Astrocyte (in vitro differentiated cells and primary cell): ENCODE data around the gene LCK. TPM values are rescaled to one million over a fixed set of nuclear protein-coding genes. Genes with fewer than 3 reads are reported as not detected.

Experiments used
- DNase-seq: peaks from one replicate; pipeline ENCODE4 v3.0.0-alpha.2; 2010; ENCODE audit warnings: low read depth
- FAIRE-seq: peaks from 2 replicates; lab custom pipeline; 2011; peaks lifted over from hg19 to GRCh38; lab: Jason Lieb, UNC
- H2AFZ ChIP-seq: 2 replicates; pipeline ENCODE4 v1.6.0; 2012; ENCODE audit warnings: low read depth, low read length, inconsistent platforms
- H3K27ac ChIP-seq: 2 replicates; pipeline ENCODE4 v1.5.1; 2011; ENCODE audit warnings: low read depth, low read length, inconsistent platforms
- H3K27me3 ChIP-seq: 2 replicates; pipeline ENCODE4 v1.6.0; 2011; ENCODE audit warnings: low read length, inconsistent platforms; ENCODE audit not compliant: insufficient read depth
- H3K36me3 ChIP-seq: 2 replicates; pipeline ENCODE4 v1.5.1; 2011; ENCODE audit warnings: low read length, inconsistent platforms; ENCODE audit not compliant: insufficient read depth
- H3K4me1 ChIP-seq: 2 replicates; pipeline ENCODE4 v1.5.1; 2011; ENCODE audit warnings: low read length, inconsistent platforms; ENCODE audit not compliant: insufficient read depth
- H3K4me2 ChIP-seq: 2 replicates; pipeline ENCODE4 v1.6.0; 2012; ENCODE audit warnings: low read length, inconsistent platforms
- H3K4me3 ChIP-seq: 2 replicates; pipeline ENCODE4 v1.5.1; 2011; ENCODE audit warnings: low read depth, mild to moderate bottlenecking, low read length, inconsistent platforms; ENCODE audit not compliant: insufficient read depth
- H3K79me2 ChIP-seq: 2 replicates; pipeline ENCODE4 v1.6.0; 2012; ENCODE audit warnings: mild to moderate bottlenecking, low read length, inconsistent platforms; ENCODE audit not compliant: insufficient read depth
- H3K9ac ChIP-seq: 2 replicates; pipeline ENCODE4 v1.6.0; 2012; ENCODE audit warnings: mild to moderate bottlenecking, low read length, inconsistent platforms
- H3K9me3 ChIP-seq: 2 replicates; pipeline ENCODE4 v1.5.1; 2012; ENCODE audit warnings: low read depth, mild to moderate bottlenecking, low read length, inconsistent platforms; ENCODE audit not compliant: insufficient read depth
- H4K20me1 ChIP-seq: 2 replicates; pipeline ENCODE4 v1.6.0; 2012; ENCODE audit warnings: low read length, inconsistent platforms; ENCODE audit not compliant: insufficient read depth
- H3K27ac Mint-ChIP-seq: one replicate; pipeline ENCODE4 v1.8.0; 2021; ENCODE audit warnings: mild to moderate bottlenecking, mixed read lengths; ENCODE audit not compliant: unreplicated experiment
- H3K27me3 Mint-ChIP-seq: one replicate; pipeline ENCODE4 v1.8.0; 2021; ENCODE audit warnings: low read depth, mixed read lengths; ENCODE audit not compliant: unreplicated experiment
- H3K36me3 Mint-ChIP-seq: one replicate; pipeline ENCODE4 v1.8.0; 2021; ENCODE audit warnings: low read depth, mixed read lengths; ENCODE audit not compliant: unreplicated experiment
- H3K4me1 Mint-ChIP-seq: one replicate; pipeline ENCODE4 v1.8.0; 2021; ENCODE audit warnings: low read depth, mixed read lengths; ENCODE audit not compliant: unreplicated experiment
- H3K4me3 Mint-ChIP-seq: one replicate; pipeline ENCODE4 v1.8.0; 2021; ENCODE audit warnings: mild to moderate bottlenecking, moderate library complexity, mixed read lengths; ENCODE audit not compliant: unreplicated experiment
- H3K9me3 Mint-ChIP-seq: one replicate; pipeline ENCODE4 v1.8.0; 2021; ENCODE audit warnings: mild to moderate bottlenecking, mixed read lengths; ENCODE audit not compliant: unreplicated experiment
- CTCF ChIP-seq: IDR thresholded peaks from 2 replicates; pipeline ENCODE4 v1.5.1; 2011; ENCODE audit warnings: low read depth, mild to moderate bottlenecking, inconsistent platforms, low read length, moderate library complexity; ENCODE audit not compliant: insufficient read depth
- EZH2 ChIP-seq: IDR thresholded peaks from 2 replicates; pipeline ENCODE4 v1.6.1; 2012; ENCODE audit warnings: mild to moderate bottlenecking, low read length, inconsistent platforms; ENCODE audit not compliant: insufficient read depth
- total RNA-seq: library from RNA; stranded (reverse); gene quantifications from 2 replicates; pipeline ENCODE4 v1.2.1, GENCODE V29; 2021

Gene LCK
- total RNA-seq, 1 donor from 2014 or later = 0.30 TPM

GRCh38 chr1:32286763-32287162 is 35.7 kb downstream of the LCK start:
- no peak for DNase-seq
- H3K27me3 Mint-ChIP-seq = no peaks in the 10 kb centered on the region

GRCh38 chr1:32289256-32289655 is 38.2 kb downstream of the LCK start:
- Histone ChIP-seq H3K79me2 (peaks cover 21% of the 10 kb centered on the region), H3K4me2 (no peak overlapping the region), H3K27ac (no peak overlapping the region), H3K36me3 (no peaks in the 10 kb centered on the region), H3K4me1 (peaks cover 6% of the 10 kb centered on the region), H4K20me1 (peaks cover 5% of the 10 kb centered on the region), H2AFZ (no peak overlapping the region), H3K4me3 (no peak overlapping the region), H3K9ac (no peak overlapping the region), H3K9me3 (no peaks in the 10 kb centered on the region), H3K27me3 (no peaks in the 10 kb centered on the region)
- no peaks in the 10 kb centered on the region for H3K36me3 Mint-ChIP-seq
- TF ChIP-seq EZH2 (no peak), CTCF (no peak)
- no peak overlapping the region for H3K4me3 Mint-ChIP-seq
- no peak for FAIRE-seq
- peaks cover 5% of the 10 kb centered on the region for H3K4me1 Mint-ChIP-seq
- DNase-seq = no peak
- H3K9me3 Mint-ChIP-seq = no peaks in the 10 kb centered on the region
- no peak overlapping the region for H3K27ac Mint-ChIP-seq
- H3K27me3 Mint-ChIP-seq = no peaks in the 10 kb centered on the region

More at GRCh38 chr1:32286763-32287162, 35.7 kb downstream of the LCK start:
- Histone ChIP-seq H3K9me3 (no peaks in the 10 kb centered on the region), H4K20me1 (no peaks in the 10 kb centered on the region), H2AFZ (no peak overlapping the region), H3K4me3 (no peak overlapping the region), H3K9ac (no peak overlapping the region), H3K36me3 (no peaks in the 10 kb centered on the region), H3K27ac (no peak overlapping the region), H3K4me2 (no peak overlapping the region), H3K4me1 (peaks cover 6% of the 10 kb centered on the region), H3K27me3 (no peaks in the 10 kb centered on the region), H3K79me2 (no peaks in the 10 kb centered on the region)
- no peaks in the 10 kb centered on the region for H3K9me3 Mint-ChIP-seq
- H3K4me3 Mint-ChIP-seq = no peak overlapping the region
- no peak for TF ChIP-seq CTCF
- TF ChIP-seq EZH2 = no peak
- FAIRE-seq = no peak
- no peaks in the 10 kb centered on the region for H3K36me3 Mint-ChIP-seq
- no peak overlapping the region for H3K27ac Mint-ChIP-seq
- H3K4me1 Mint-ChIP-seq = peaks cover 5% of the 10 kb centered on the region

- no peaks in the 10 kb centered on the region for H3K36me3 ChIP-seq
- Mint-ChIP-seq H3K4me1 (peaks cover 7% of the 10 kb centered on the region), H3K27ac (peak overlapping the region; percentile 82), H3K27me3 (no peaks in the 10 kb centered on the region), H3K36me3 (peaks cover 2% of the 10 kb centered on the region), H3K9me3 (no peaks in the 10 kb centered on the region), H3K4me3 (peak overlapping the region; percentile 74)
- peaks cover 19% of the 10 kb centered on the region for H4K20me1 ChIP-seq
- H3K79me2 ChIP-seq = peaks cover 40% of the 10 kb centered on the region
- TF ChIP-seq CTCF (no peak), EZH2 (no peak)
- peak overlapping the region; percentile 87 for H2AFZ ChIP-seq
- H3K9me3 ChIP-seq = no peaks in the 10 kb centered on the region
- no peaks in the 10 kb centered on the region for H3K27me3 ChIP-seq
- H3K27ac ChIP-seq = peak overlapping the region; percentile 70
- FAIRE-seq (no peak), DNase-seq (peak; percentile 41)
- peak overlapping the region; percentile 91 for H3K4me3 ChIP-seq
- H3K9ac ChIP-seq = peak overlapping the region; percentile 90
- H3K4me2 ChIP-seq = peak overlapping the region; percentile 86
- peaks cover 6% of the 10 kb centered on the region for H3K4me1 ChIP-seq
Measured at GRCh38 chr1:32291145-32291707, 40.2 kb downstream of the LCK start.
